ENCODE results near the gene NKAP. TPM values are rescaled to one million over a fixed set of nuclear protein-coding genes. Genes with fewer than 3 reads are reported as not detected.

The NKAP gene
- total and polyA plus RNA-seq, 2 of the 13 experiments (the other 11 are each of a cell fraction or from before 2014, with no cell fraction given) = 3.6 to 6.1 TPM

- Histone ChIP-seq H2AFZ (ENCODE audit: low read length) (no peak overlapping the region), H3K9ac (ENCODE audit: insufficient read depth, low read depth, low read length) (no peak overlapping the region), H3K27ac (ENCODE audit: extremely low read length, insufficient read depth, low read length) (no peak overlapping the region), H3K4me1 (ENCODE audit: insufficient read depth, low read length) (no peaks in the 10 kb centered on the region), H3K79me2 (ENCODE audit: insufficient read depth, low read length) (no peaks in the 10 kb centered on the region), H3K4me2 (ENCODE audit: low read depth, low read length) (no peak overlapping the region), H3K27me3 (ENCODE audit: control insufficient read depth in 1 of 2, insufficient read depth in 2 of 2, low read length in 2 of 2) (no peaks in the 10 kb centered on the region), H3K9me3 (ENCODE audit: low read length) (no peaks in the 10 kb centered on the region), H3K4me3 (replicated peaks in 1 of 3; ENCODE audit: insufficient read depth in 1 of 3, low read depth in 2 of 3, low read length in 3 of 3) (no peak overlapping the region), H3K36me3 (replicated peaks in 1 of 2; ENCODE audit: control insufficient read depth in 1 of 2, insufficient read depth in 2 of 2, low read length in 2 of 2) (peaks cover 0 to 5% of the 10 kb centered on the region in 2 experiments; a peak in 1 of 5 replicates), H4K20me1 (ENCODE audit: insufficient read depth, low read length) (no peaks in the 10 kb centered on the region)
- POLR2A ChIA-PET = no interaction called here
- no peak for DNase-seq (ENCODE audit: low spot score)
- CTCF ChIA-PET (ENCODE audit: low intra/inter-chr PET ratio, low total read pairs) = no interaction called here
- BruUV-seq (replicated peaks) = no TSS peak
- ATAC-seq = no peak
- no peak for TF ChIP-seq MNT (IDR thresholded peaks at IDR 0.05)
- TF ChIP-seq GLI4 (CRISPR knock-in tag; IDR thresholded peaks at IDR 0.05; ENCODE audit: borderline replicate concordance) = no peak
- TF ChIP-seq PRDM10 (CRISPR knock-in tag; IDR thresholded peaks at IDR 0.05; ENCODE audit: low read depth) = no peak
- no peak for TF ChIP-seq ZNF331 (CRISPR knock-in tag; IDR thresholded peaks at IDR 0.05)
- TF ChIP-seq HMG20B (CRISPR knock-in tag; conservative IDR thresholded peaks at IDR 0.05) = no peak
- no peak for TF ChIP-seq ZBTB14 (CRISPR knock-in tag; IDR thresholded peaks at IDR 0.05)
- 100% methylated on average over 2 of the region's 2 CpGs for WGBS (ENCODE audit: low lambda C conversion rate)
- in situ Hi-C loops (cut with HindIII; ENCODE audit: extremely low pct_ligation_motif_present, low pct_unique_long_range_greater_than_20kb) = no loop called here
- intact Hi-C loops (cut with micrococcal nuclease; ENCODE audit: unreplicated experiment) = no loop called here
- FAIRE-seq = no peak
Observed at GRCh38 chrX:119878740-119879139, 64.8 kb downstream of the NKAP start.

Data from HepG2 (cell line).